Measurements from ENCODE around the gene HIGD1B.

Gene HIGD1B

DNA sequence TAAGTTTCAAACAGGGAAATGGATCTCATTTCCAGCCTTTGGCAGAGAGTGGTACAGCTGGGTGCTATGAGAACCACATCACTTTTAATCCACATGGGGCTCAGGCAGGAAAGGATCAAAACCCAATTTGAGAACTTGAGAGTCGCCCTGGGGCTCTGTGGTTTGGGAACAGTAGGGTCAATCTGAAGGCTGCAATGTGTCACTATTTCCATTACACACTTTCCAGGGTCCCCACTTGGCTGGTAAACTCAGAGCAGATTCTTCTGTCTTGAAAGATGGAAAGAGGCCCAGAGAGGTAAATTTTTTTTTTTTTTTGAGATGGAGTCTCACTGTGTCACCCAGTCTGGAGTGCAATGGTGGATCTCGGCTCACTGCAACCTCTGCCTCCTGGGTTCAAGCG is 6.7 kb upstream of the HIGD1B start (continued):
- TF ChIP-seq ZNF561 (tag by site-specific recombination; IDR thresholded peaks at IDR 0.05; ENCODE audit: borderline replicate concordance) (no peak), FEZF1 (tag by site-specific recombination; IDR thresholded peaks at IDR 0.05) (0 out of 2 replicates have a peak, but pooled peaks have one; percentile 30), ZNF354C (tag by site-specific recombination; IDR thresholded peaks at IDR 0.05; ENCODE audit: borderline replicate concordance, low read depth) (no peak), ZNF596 (tag by site-specific recombination; IDR thresholded peaks at IDR 0.05) (no peak), ZNF48 (tag by site-specific recombination; IDR thresholded peaks at IDR 0.05) (no peak), IKZF3 (tag by site-specific recombination; IDR thresholded peaks at IDR 0.05) (no peak), ZBTB20 (tag by site-specific recombination; IDR thresholded peaks at IDR 0.05) (peak; percentile 94), ZNF416 (tag by site-specific recombination; IDR thresholded peaks at IDR 0.05) (no peak), YY1 (tag by site-specific recombination; IDR thresholded peaks at IDR 0.05) (no peak)
- TF ChIP-seq, protein P1, sequence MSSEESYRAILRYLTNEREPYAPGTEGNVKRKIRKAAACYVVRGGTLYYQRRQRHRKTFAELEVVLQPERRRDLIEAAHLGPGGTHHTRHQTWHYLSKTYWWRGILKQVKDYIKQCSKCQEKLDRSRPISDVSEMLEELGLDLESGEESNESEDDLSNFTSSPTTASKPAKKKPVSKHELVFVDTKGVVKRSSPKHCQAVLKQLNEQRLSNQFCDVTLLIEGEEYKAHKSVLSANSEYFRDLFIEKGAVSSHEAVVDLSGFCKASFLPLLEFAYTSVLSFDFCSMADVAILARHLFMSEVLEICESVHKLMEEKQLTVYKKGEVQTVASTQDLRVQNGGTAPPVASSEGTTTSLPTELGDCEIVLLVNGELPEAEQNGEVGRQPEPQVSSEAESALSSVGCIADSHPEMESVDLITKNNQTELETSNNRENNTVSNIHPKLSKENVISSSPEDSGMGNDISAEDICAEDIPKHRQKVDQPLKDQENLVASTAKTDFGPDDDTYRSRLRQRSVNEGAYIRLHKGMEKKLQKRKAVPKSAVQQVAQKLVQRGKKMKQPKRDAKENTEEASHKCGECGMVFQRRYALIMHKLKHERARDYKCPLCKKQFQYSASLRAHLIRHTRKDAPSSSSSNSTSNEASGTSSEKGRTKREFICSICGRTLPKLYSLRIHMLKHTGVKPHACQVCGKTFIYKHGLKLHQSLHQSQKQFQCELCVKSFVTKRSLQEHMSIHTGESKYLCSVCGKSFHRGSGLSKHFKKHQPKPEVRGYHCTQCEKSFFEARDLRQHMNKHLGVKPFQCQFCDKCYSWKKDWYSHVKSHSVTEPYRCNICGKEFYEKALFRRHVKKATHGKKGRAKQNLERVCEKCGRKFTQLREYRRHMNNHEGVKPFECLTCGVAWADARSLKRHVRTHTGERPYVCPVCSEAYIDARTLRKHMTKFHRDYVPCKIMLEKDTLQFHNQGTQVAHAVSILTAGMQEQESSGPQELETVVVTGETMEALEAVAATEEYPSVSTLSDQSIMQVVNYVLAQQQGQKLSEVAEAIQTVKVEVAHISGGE (tag by site-specific recombination; conservative IDR thresholded peaks at IDR 0.05; ENCODE audit: low read depth), result no peak

DNA sequence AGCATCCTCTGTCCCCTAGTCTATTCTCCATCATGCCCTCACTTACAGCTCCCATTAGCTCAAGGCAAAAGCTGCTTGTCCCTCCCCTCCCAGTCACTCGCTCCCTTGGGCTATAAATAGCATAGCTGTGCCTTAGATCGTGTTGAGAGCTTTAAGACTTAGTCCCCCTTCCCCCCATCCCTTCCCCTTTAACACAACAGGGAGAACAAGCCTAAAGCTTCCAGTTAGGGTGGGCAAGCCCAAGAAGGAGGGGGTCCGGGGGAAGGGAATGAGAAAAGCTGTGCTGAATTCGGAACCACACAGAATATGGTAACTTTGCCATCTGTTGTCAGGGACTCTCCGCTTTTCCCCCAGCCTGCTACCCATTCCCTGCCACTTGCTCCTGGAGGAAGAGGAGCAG is 4.9 kb upstream of the HIGD1B start:
- Histone ChIP-seq H3K4me1 (ENCODE audit: control insufficient read depth, insufficient read depth, low read length) (peaks cover 3% of the 10 kb centered on the region; the same call in 1 of the 2 replicates), H3K27ac (ENCODE audit: extremely low read depth, low read depth, low read length) (no peak overlapping the region), H3K4me3 (ENCODE audit: low read depth, low read length) (no peak overlapping the region), H3K9me3 (ENCODE audit: control insufficient read depth, insufficient read depth, low read depth, low read length) (no peaks in the 10 kb centered on the region), H3K36me3 (ENCODE audit: control insufficient read depth in 2 of 2, insufficient read depth in 1 of 2, low read length in 2 of 2) (no peaks in the 10 kb centered on the region)
- POLR2A ChIA-PET, result no interaction called here
- CTCF ChIA-PET, result interaction anchor here (1.0 to 1.4 kb wide), 3 partner anchors 10 to 67 kb away, joined by 3 read pairs; no protein-coding TSS in a partner anchor
- TF ChIP-seq ZNF324 (tag by site-specific recombination; IDR thresholded peaks at IDR 0.05) (no peak), ZNF658 (tag by site-specific recombination; IDR thresholded peaks at IDR 0.05) (no peak), ZNF777 (tag by site-specific recombination; IDR thresholded peaks at IDR 0.05; ENCODE audit: borderline replicate concordance) (no peak), ZNF621 (tag by site-specific recombination; IDR thresholded peaks at IDR 0.05) (no peak), ZNF169 (tag by site-specific recombination; IDR thresholded peaks at IDR 0.05) (no peak), ZSCAN16 (tag by site-specific recombination; IDR thresholded peaks at IDR 0.05) (no peak), ZBTB1 (tag by site-specific recombination; IDR thresholded peaks at IDR 0.05) (no peak), SETDB1 (IDR thresholded peaks at IDR 0.05; ENCODE audit: insufficient read length, low read length) (no peak), ZBTB48 (tag by site-specific recombination; IDR thresholded peaks at IDR 0.05) (peak; percentile 74; the same call in 1 of the 2 replicates), EGR2 (tag by site-specific recombination; IDR thresholded peaks at IDR 0.05; ENCODE audit: low read depth) (no peak)
- TF ChIP-seq, protein P2, sequence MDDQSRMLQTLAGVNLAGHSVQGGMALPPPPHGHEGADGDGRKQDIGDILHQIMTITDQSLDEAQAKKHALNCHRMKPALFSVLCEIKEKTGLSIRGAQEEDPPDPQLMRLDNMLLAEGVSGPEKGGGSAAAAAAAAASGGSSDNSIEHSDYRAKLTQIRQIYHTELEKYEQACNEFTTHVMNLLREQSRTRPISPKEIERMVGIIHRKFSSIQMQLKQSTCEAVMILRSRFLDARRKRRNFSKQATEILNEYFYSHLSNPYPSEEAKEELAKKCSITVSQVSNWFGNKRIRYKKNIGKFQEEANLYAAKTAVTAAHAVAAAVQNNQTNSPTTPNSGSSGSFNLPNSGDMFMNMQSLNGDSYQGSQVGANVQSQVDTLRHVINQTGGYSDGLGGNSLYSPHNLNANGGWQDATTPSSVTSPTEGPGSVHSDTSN (CRISPR knock-in tag; IDR thresholded peaks at IDR 0.05), result no peak
- TF ChIP-seq, protein P3, sequence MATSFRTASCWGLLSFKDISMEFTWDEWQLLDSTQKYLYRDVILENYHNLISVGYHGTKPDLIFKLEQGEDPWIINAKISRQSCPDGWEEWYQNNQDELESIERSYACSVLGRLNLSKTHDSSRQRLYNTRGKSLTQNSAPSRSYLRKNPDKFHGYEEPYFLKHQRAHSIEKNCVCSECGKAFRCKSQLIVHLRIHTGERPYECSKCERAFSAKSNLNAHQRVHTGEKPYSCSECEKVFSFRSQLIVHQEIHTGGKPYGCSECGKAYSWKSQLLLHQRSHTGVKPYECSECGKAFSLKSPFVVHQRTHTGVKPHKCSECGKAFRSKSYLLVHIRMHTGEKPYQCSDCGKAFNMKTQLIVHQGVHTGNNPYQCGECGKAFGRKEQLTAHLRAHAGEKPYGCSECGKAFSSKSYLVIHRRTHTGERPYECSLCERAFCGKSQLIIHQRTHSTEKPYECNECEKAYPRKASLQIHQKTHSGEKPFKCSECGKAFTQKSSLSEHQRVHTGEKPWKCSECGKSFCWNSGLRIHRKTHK (tag by site-specific recombination; IDR thresholded peaks at IDR 0.05), result no peak
- TF ChIP-seq, protein P4, sequence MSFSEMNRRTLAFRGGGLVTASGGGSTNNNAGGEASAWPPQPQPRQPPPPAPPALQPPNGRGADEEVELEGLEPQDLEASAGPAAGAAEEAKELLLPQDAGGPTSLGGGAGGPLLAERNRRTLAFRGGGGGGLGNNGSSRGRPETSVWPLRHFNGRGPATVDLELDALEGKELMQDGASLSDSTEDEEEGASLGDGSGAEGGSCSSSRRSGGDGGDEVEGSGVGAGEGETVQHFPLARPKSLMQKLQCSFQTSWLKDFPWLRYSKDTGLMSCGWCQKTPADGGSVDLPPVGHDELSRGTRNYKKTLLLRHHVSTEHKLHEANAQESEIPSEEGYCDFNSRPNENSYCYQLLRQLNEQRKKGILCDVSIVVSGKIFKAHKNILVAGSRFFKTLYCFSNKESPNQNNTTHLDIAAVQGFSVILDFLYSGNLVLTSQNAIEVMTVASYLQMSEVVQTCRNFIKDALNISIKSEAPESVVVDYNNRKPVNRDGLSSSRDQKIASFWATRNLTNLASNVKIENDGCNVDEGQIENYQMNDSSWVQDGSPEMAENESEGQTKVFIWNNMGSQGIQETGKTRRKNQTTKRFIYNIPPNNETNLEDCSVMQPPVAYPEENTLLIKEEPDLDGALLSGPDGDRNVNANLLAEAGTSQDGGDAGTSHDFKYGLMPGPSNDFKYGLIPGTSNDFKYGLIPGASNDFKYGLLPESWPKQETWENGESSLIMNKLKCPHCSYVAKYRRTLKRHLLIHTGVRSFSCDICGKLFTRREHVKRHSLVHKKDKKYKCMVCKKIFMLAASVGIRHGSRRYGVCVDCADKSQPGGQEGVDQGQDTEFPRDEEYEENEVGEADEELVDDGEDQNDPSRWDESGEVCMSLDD (tag by site-specific recombination; IDR thresholded peaks at IDR 0.05), result no peak
- TF ChIP-seq, protein P5, sequence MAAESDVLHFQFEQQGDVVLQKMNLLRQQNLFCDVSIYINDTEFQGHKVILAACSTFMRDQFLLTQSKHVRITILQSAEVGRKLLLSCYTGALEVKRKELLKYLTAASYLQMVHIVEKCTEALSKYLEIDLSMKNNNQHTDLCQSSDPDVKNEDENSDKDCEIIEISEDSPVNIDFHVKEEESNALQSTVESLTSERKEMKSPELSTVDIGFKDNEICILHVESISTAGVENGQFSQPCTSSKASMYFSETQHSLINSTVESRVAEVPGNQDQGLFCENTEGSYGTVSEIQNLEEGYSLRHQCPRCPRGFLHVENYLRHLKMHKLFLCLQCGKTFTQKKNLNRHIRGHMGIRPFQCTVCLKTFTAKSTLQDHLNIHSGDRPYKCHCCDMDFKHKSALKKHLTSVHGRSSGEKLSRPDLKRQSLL (tag by site-specific recombination; IDR thresholded peaks at IDR 0.05), result peak; percentile 34; the same call in 1 of the 2 replicates
